ENCODE measurements around the gene TRAPPC14. TPM values are rescaled to one million over a fixed set of nuclear protein-coding genes. Genes with fewer than 3 reads are reported as not detected.
"Not testable (repeated sequence)": the region's sequence is repeated elsewhere in the genome, so short reads cannot be mapped to it uniquely, and the experiment has no call there.

TRAPPC14 gene
- total RNA-seq, 2 donors from 2014 or later = 24.7 to 30.0 TPM

DNA sequence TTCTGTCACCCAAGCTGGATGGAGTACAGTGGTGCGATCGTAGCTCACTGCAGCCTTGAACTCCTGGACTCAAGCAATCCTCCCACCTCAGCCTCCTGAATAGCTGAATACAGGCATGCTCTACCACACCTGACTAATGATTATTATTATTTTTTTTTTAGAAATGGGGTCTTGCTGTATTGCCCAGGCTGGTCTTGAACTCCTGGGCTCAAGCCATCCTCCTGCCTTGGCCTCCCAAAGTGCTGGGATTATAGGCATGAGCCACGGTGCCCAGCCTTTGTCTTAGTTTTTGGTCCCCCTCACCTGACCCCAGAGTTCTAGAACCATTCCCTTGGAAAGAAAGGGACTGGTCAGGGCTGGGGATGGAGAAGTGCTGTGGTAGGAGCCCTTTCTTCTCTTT is 21.6 kb upstream of the TRAPPC14 start:
- H3K36me3 ChIP-seq (ENCODE audit: control insufficient read depth, insufficient read depth, low read length); H3K4me3 ChIP-seq (ENCODE audit: low read length); H3K9me3 ChIP-seq (ENCODE audit: control insufficient read depth, low read length); H3K9ac ChIP-seq (ENCODE audit: extremely low read depth, low read length, poor library complexity, severe bottlenecking); H3K27ac ChIP-seq (ENCODE audit: low read depth, low read length); H3K27ac Mint-ChIP-seq; H3K4me1 ChIP-seq (ENCODE audit: control insufficient read depth, insufficient read depth, low read length); H3K36me3 Mint-ChIP-seq (ENCODE audit: low read depth); H3K27me3 ChIP-seq (ENCODE audit: control insufficient read depth, insufficient read depth, low read length, poor library complexity, severe bottlenecking); H3K9me3 Mint-ChIP-seq; DNase-seq; H3K4me3 Mint-ChIP-seq: not testable (repeated sequence)
- Mint-ChIP-seq H3K4me1 (peaks cover 15% of the 10 kb centered on the region), H3K27me3 (ENCODE audit: insufficient read depth) (peaks cover 46% of the 10 kb centered on the region)
- WGBS, 2 experiments (ENCODE audit: insufficient coverage in 1 of 2, insufficient read length in 1 of 2) = 90 to 100% methylated on average over 2 to 3 of the region's 3 CpGs

DNA sequence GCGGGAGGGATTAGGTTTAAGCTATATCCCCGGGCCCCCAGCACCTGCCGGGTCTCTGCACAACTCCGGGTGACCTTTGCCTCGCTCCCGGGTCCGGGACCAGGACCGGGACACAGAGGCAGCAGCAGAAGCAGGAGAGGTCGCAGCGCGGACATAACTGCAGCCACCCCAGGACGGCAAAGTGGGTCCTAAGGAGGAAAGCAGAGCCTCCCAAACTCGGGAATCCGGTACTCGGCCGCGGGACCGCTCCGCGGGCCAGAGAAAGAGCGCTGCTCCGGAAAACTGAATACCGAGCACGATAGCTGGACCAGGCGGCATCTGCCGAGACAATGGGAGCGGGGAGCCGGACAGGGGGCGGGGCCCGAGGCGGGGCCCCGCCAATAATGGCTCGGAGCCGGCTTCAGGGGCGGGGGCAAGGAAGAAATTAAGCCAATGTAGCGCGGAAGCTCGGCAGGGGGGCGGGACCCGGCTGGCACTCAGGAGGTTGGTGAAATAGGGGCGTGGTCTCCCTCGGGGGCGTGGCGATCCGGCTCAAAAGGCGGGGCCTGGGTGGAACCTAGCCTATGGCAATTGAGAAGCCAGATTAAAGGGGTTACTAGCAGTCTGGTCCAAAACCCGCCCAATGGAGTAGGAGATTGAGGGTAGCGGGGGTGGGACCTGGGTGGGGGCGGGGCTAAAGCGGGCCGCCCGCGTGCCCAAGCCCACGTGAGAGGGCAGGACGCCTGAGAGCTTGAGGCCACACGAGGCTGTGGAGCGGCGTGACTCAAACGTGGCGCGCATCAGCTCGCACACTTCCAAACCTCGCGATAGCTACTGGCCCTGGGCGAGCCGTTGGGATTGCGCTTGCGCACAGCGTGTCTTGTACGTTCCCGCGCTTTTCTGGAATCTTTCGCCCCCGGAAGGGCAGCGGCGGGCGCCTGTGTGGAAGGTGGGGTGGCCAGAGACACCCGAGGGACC is 18.8 kb upstream of the TRAPPC14 start, which contains the start of the genes GPC2 and STAG3:
Gene GPC2, minus strand, starts transcription at position 337 of the 957 bp plus-strand sequence. Its CDS starts 182 bp downstream, at position 155.
Gene STAG3, plus strand, starts transcription at position 874 of the 957 bp plus-strand sequence. CDS start 2,639 bp downstream, outside the sequence.
- Mint-ChIP-seq H3K27me3 (ENCODE audit: insufficient read depth) (peaks cover 44% of the 10 kb centered on the region), H3K27ac (peak within 1 kb of the TSS; percentile 64), H3K4me1 (peaks cover 13% of the 10 kb centered on the region), H3K36me3 (ENCODE audit: low read depth) (peaks cover 20% of the 10 kb centered on the region), H3K4me3 (peak within 1 kb of the TSS; percentile 78), H3K9me3 (no peaks in the 10 kb centered on the region)
- H3K36me3 ChIP-seq (ENCODE audit: control insufficient read depth, insufficient read depth, low read length) = no peaks in the 10 kb centered on the region
- WGBS, 2 experiments (ENCODE audit: insufficient coverage in 1 of 2, insufficient read length in 1 of 2) = 20 to 24% methylated on average over 55 to 78 of the region's 78 CpGs
- H3K27me3 ChIP-seq (ENCODE audit: control insufficient read depth, insufficient read depth, low read length, poor library complexity, severe bottlenecking) = no peaks in the 10 kb centered on the region
- H3K4me1 ChIP-seq (ENCODE audit: control insufficient read depth, insufficient read depth, low read length) = no peaks in the 10 kb centered on the region
- H3K4me3 ChIP-seq (ENCODE audit: low read length) = peak within 1 kb of the TSS; percentile 92
- H3K9ac ChIP-seq (ENCODE audit: extremely low read depth, low read length, poor library complexity, severe bottlenecking) = peak within 1 kb of the TSS; percentile 51
- peak within 1 kb of the TSS; percentile 88 for H3K27ac ChIP-seq (ENCODE audit: low read depth, low read length)
- DNase-seq = peak; percentile 100
- no peaks in the 10 kb centered on the region for H3K9me3 ChIP-seq (ENCODE audit: control insufficient read depth, low read length)
- TF ChIP-seq, protein P1, sequence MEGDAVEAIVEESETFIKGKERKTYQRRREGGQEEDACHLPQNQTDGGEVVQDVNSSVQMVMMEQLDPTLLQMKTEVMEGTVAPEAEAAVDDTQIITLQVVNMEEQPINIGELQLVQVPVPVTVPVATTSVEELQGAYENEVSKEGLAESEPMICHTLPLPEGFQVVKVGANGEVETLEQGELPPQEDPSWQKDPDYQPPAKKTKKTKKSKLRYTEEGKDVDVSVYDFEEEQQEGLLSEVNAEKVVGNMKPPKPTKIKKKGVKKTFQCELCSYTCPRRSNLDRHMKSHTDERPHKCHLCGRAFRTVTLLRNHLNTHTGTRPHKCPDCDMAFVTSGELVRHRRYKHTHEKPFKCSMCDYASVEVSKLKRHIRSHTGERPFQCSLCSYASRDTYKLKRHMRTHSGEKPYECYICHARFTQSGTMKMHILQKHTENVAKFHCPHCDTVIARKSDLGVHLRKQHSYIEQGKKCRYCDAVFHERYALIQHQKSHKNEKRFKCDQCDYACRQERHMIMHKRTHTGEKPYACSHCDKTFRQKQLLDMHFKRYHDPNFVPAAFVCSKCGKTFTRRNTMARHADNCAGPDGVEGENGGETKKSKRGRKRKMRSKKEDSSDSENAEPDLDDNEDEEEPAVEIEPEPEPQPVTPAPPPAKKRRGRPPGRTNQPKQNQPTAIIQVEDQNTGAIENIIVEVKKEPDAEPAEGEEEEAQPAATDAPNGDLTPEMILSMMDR (conservative IDR thresholded peaks at IDR 0.05) = no peak

DNA sequence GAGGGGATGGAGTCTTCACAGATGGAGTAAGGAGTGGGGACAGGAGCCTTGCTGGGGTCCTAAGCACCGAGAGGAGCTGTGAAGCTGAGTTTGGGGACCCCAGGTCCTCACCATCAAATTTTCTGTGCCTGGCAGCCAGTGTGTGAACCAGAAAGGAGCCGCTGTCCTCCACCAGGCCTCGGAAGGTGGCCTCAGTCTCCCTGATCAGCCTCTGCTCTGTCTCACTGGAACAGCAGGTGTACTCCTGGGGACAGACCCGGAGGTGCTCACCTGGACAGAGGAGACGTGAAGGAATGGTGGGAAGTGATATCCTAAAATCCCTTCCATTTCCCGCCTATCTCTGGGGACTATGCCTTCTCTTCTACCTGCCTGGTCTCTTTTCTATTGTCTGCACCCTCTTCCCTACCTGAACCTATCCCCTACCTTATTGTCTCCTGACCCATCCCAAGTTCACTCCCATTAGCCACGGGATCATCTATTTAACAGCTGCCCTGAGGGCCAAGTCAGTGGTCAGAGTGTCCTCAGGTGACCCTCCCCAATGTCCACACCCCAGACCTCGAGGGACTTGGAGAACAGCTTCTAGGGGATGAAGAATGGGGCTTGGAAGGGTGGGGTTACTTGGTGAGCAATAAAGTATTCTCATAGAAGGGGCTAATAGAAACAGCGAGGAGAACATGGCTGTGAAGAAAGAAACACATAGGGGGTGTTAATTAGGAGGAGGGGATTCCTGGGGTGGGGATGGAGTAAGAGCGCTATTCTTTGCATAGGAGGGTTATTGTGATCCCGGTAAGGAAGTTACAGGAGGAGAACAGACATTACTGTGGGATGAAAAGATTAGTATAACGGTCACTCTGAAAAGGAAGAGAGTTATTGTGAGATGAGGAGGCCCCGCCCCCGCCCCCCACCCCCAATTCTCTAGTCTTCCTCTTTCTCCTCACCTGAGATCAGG is 17.8 kb upstream of the TRAPPC14 start:
- no peaks in the 10 kb centered on the region for H3K4me1 ChIP-seq (ENCODE audit: control insufficient read depth, insufficient read depth, low read length)
- TF ChIP-seq, protein P1 (conservative IDR thresholded peaks at IDR 0.05) = no peak
- H3K4me3 ChIP-seq (ENCODE audit: low read length) = peak overlapping the region; percentile 92
- WGBS, 2 experiments (ENCODE audit: insufficient coverage in 1 of 2, insufficient read length in 1 of 2) = 43 to 54% methylated on average over 7 to 11 of the region's 14 CpGs
- Mint-ChIP-seq H3K27ac (peak overlapping the region; percentile 64), H3K36me3 (ENCODE audit: low read depth) (peaks cover 20% of the 10 kb centered on the region), H3K4me3 (peak overlapping the region; percentile 78), H3K27me3 (ENCODE audit: insufficient read depth) (peaks cover 40% of the 10 kb centered on the region), H3K9me3 (no peaks in the 10 kb centered on the region), H3K4me1 (peaks cover 11% of the 10 kb centered on the region)
- no peaks in the 10 kb centered on the region for H3K9me3 ChIP-seq (ENCODE audit: control insufficient read depth, low read length)
- peak overlapping the region; percentile 51 for H3K9ac ChIP-seq (ENCODE audit: extremely low read depth, low read length, poor library complexity, severe bottlenecking)
- peak; percentile 46 for DNase-seq
- H3K36me3 ChIP-seq (ENCODE audit: control insufficient read depth, insufficient read depth, low read length) = no peaks in the 10 kb centered on the region
- H3K27me3 ChIP-seq (ENCODE audit: control insufficient read depth, insufficient read depth, low read length, poor library complexity, severe bottlenecking) = no peaks in the 10 kb centered on the region
- H3K27ac ChIP-seq (ENCODE audit: low read depth, low read length) = peak overlapping the region; percentile 88

Measured in endodermal cell (in vitro differentiated cells).